Bronchial epithelial cell (primary cell): ENCODE data around the gene ZNF121. TPM values are rescaled to one million over a fixed set of nuclear protein-coding genes. Genes with fewer than 3 reads are reported as not detected.
A peak's percentile ranks its signal among the peaks of the same experiment; 100 is the strongest.

Experiments used
- DNase-seq: peaks from one replicate; pipeline ENCODE4 v3.0.0-alpha.2; 2010; ENCODE audit warnings: low read depth
- FAIRE-seq: peaks from 2 replicates; lab custom pipeline; 2011; peaks lifted over from hg19 to GRCh38; lab: Jason Lieb, UNC
- H3K27me3 ChIP-seq: 2 replicates; pipeline ENCODE4 v1.5.1; 2011; ENCODE audit warnings: low read length; ENCODE audit not compliant: control insufficient read depth, insufficient read depth
- H3K36me3 ChIP-seq: 2 replicates; pipeline ENCODE4 v1.5.1; 2011; ENCODE audit warnings: low read length; ENCODE audit not compliant: control insufficient read depth, insufficient read depth
- H3K4me3 ChIP-seq: 2 replicates; pipeline ENCODE4 v1.5.1; 2011; ENCODE audit warnings: mild to moderate bottlenecking, low read depth, low read length, control low read depth
- CTCF ChIP-seq: IDR thresholded peaks from 2 replicates; pipeline ENCODE4 v1.5.1; 2011; ENCODE audit warnings: mild to moderate bottlenecking, moderate library complexity, low read length, control low read depth, inconsistent platforms; ENCODE audit not compliant: insufficient read depth, severe bottlenecking
- total RNA-seq: library from RNA; depleted of rRNA; stranded (reverse); fragments of >200 nt; gene quantifications from 2 replicates; pipeline ENCODE4 v1.2.1, GENCODE V29; 2014

ZNF121 gene
- total RNA-seq: 47.7 and 48.7 TPM in 2 replicates

- no peaks in the 10 kb centered on the region for H3K27me3 ChIP-seq
- peak within 1 kb of the TSS; percentile 60 for H3K4me3 ChIP-seq
- DNase-seq (peak; percentile 50), FAIRE-seq (no peak)
- TF ChIP-seq CTCF: no peak
- peaks cover 4% of the 10 kb centered on the region for H3K36me3 ChIP-seq
These were observed at the start of gene ZNF121 for GRCh38 chr19:9584073-9584833. Gene ZNF121 (minus strand): TSS chr19:9584504. CDS start chr19:9568097, 16,407 bp downstream.

GRCh38 chr19:9627856-9628255 is 43.6 kb upstream of the ZNF121 start:
- DNase-seq (no peak), FAIRE-seq (no peak)
- Histone ChIP-seq H3K27me3 (no peaks in the 10 kb centered on the region), H3K4me3 (no peak overlapping the region), H3K36me3 (peaks cover 2% of the 10 kb centered on the region)
- no peak for TF ChIP-seq CTCF

GRCh38 chr19:9622531-9622930 is 38.2 kb upstream of the ZNF121 start:
- FAIRE-seq: no peak
- H3K27me3 ChIP-seq: no peaks in the 10 kb centered on the region
- H3K4me3 ChIP-seq: peak overlapping the region; percentile 19
- no peak for TF ChIP-seq CTCF
- H3K36me3 ChIP-seq: peaks cover 13% of the 10 kb centered on the region
- DNase-seq: peak; percentile 94

GRCh38 chr19:9621156-9622037 is 37.1 kb upstream of the ZNF121 start, which contains the start of gene ZNF561:
Gene ZNF561 (minus strand): TSS chr19:9621232. CDS start chr19:9619456, 1,776 bp downstream.
- TF ChIP-seq CTCF: no peak
- no peak for FAIRE-seq
- peak; percentile 95 for DNase-seq
- Histone ChIP-seq H3K4me3 (peak within 1 kb of the TSS; percentile 88), H3K27me3 (no peaks in the 10 kb centered on the region), H3K36me3 (peaks cover 17% of the 10 kb centered on the region)

- DNase-seq: no peak
- H3K4me3 ChIP-seq: peak overlapping the region; percentile 88
- H3K36me3 ChIP-seq: peaks cover 20% of the 10 kb centered on the region
- H3K27me3 ChIP-seq: no peaks in the 10 kb centered on the region
- TF ChIP-seq CTCF: no peak
- no peak for FAIRE-seq
These were observed 36.5 kb upstream of the ZNF121 start for GRCh38 chr19:9620842-9621155.
